Measurements from ENCODE around the gene CISH. TPM values are rescaled to one million over a fixed set of nuclear protein-coding genes. Genes with fewer than 3 reads are reported as not detected.

CISH gene
- total RNA-seq, 2 donors from 2014 or later = 5.1 to 7.6 TPM

DNA sequence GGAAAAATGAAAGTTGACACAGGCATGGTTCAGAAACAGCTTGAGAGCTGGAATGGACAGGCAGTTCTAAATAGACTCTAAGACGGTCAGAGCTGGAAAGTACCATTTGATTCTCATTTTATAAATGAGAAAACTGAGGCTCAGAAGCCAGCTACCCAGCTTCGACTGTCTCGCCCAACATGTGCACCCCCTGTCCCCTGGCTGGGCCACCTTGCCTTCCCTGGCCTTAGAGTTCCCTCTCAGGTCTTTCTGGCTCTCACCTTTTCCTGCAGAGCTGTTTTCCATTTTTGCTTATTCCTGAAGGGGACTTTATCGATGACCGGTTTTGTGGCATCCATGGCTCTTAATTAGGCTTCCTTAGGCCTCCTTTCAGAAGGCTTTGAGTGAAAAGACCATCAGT lies 45.8 kb upstream of the CISH start:
- no peak for TF ChIP-seq CTCF (IDR thresholded peaks at IDR 0.05)
- TF ChIP-seq POLR2A (IDR thresholded peaks at IDR 0.05) = no peak
- TF ChIP-seq POLR2AphosphoS5 (IDR thresholded peaks at IDR 0.05) = no peak
- no peak for DNase-seq (ENCODE audit: low spot score)
- Histone ChIP-seq H3K36me3 (no peaks in the 10 kb centered on the region), H3K4me3 (no peak overlapping the region), H3K27ac (no peak overlapping the region), H3K27me3 (replicated peaks; ENCODE audit: insufficient read depth) (no peaks in the 10 kb centered on the region), H3K9me3 (no peaks in the 10 kb centered on the region), H3K4me1 (replicated peaks) (no peaks in the 10 kb centered on the region)
- WGBS = 92% methylated on average over 5 of the region's 5 CpGs
- intact Hi-C loops (cut with DNase I) = no loop called here

DNA sequence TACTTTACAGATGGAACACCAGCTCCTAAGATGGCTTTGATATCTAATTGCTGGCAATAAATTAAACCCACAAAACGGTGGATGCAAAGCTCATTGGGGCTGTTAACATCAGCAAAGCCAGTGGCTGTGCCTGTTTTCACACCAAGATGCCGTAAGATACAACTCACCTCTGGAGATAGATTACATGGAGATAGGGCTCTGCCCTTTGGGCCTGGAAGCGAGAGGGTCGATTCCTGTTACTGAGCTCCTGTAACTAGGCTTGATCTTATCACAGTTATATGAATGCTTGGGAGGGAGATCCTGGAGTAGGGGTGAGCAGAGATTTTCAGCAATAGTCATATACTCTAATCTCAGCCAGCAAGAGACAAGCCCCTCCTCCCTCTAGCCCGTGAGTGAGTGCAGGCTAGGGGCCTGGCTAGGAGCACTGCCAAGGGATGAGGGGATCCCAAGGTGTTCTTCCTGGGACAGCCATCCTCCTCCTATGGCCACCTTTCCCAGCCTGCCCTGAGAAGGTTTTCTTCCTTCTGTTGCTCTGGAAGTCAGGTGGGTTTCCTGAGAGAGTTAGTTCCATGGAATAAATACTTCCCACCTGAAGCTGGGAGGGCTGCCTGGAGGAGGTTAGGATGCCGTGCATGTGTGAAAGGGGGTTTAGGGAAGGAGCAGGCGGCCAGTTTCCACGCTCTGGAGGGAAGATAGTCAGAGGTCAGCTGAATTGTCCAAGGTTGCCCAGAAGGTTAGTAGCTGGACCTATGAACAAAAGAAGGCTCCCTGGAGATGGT lies 45.0 kb upstream of the CISH start:
- no peak overlapping the region for H3K27ac ChIP-seq
- TF ChIP-seq POLR2AphosphoS5 (IDR thresholded peaks at IDR 0.05) (no peak), POLR2A (IDR thresholded peaks at IDR 0.05) (no peak), CTCF (IDR thresholded peaks at IDR 0.05) (no peak)
- H3K27me3 ChIP-seq (replicated peaks; ENCODE audit: insufficient read depth) = no peaks in the 10 kb centered on the region
- no peak for DNase-seq (ENCODE audit: low spot score)
- WGBS = 44% methylated on average over 8 of the region's 8 CpGs
- no peak overlapping the region for H3K4me3 ChIP-seq
- no peaks in the 10 kb centered on the region for H3K9me3 ChIP-seq
- H3K4me1 ChIP-seq (replicated peaks) = no peaks in the 10 kb centered on the region
- H3K36me3 ChIP-seq = no peaks in the 10 kb centered on the region
- intact Hi-C loops (cut with DNase I) = no loop called here

- no peak overlapping the region for H3K27ac ChIP-seq
- 86% methylated on average over 2 of the region's 3 CpGs for WGBS
- no peaks in the 10 kb centered on the region for H3K27me3 ChIP-seq (replicated peaks; ENCODE audit: insufficient read depth)
- no peak overlapping the region for H3K4me3 ChIP-seq
- no peaks in the 10 kb centered on the region for H3K4me1 ChIP-seq (replicated peaks)
- intact Hi-C loops (cut with DNase I) = no loop called here
- H3K9me3 ChIP-seq = no peaks in the 10 kb centered on the region
- no peaks in the 10 kb centered on the region for H3K36me3 ChIP-seq
- TF ChIP-seq POLR2A (IDR thresholded peaks at IDR 0.05) (no peak), CTCF (IDR thresholded peaks at IDR 0.05) (no peak), POLR2AphosphoS5 (IDR thresholded peaks at IDR 0.05) (no peak)
- DNase-seq (ENCODE audit: low spot score) = no peak
Measured at GRCh38 chr3:50655009-50655830, 43.6 kb upstream of the CISH start.

GRCh38 chr3:50653937-50654595 lies 42.5 kb upstream of the CISH start:
- TF ChIP-seq POLR2A (IDR thresholded peaks at IDR 0.05) (no peak), POLR2AphosphoS5 (IDR thresholded peaks at IDR 0.05) (no peak), CTCF (IDR thresholded peaks at IDR 0.05) (no peak)
- no peak for DNase-seq (ENCODE audit: low spot score)
- Histone ChIP-seq H3K27ac (no peak overlapping the region), H3K4me1 (replicated peaks) (no peaks in the 10 kb centered on the region), H3K4me3 (no peak overlapping the region), H3K27me3 (replicated peaks; ENCODE audit: insufficient read depth) (no peaks in the 10 kb centered on the region), H3K9me3 (no peaks in the 10 kb centered on the region), H3K36me3 (no peaks in the 10 kb centered on the region)
- WGBS = 59% methylated on average over 3 of the region's 3 CpGs
- intact Hi-C loops (cut with DNase I) = no loop called here
